ENCODE results near the gene PHLPP1.

GRCh38 chr18:62963507-62963906 is 248.2 kb downstream of the PHLPP1 start:
- no peak for TF ChIP-seq CTCF (IDR thresholded peaks at IDR 0.05)
- no peak for TF ChIP-seq POLR2A (IDR thresholded peaks at IDR 0.05)
